HG02870 (cell line): ENCODE measurements around the gene SMOC2.
"Not testable (repeated sequence)": the region's sequence is repeated elsewhere in the genome, so short reads cannot be mapped to it uniquely, and the experiment has no call there.

Experiments used
- ATAC-seq: cut with Tn5 transposase; IDR thresholded peaks from one replicate; pipeline ENCODE4 v1.9.1; 2021; ENCODE audit warnings: mild to moderate bottlenecking, moderate library complexity; ENCODE audit not compliant: unreplicated experiment

Gene SMOC2

GRCh38 chr6:168674595-168674994, 233.6 kb downstream of the SMOC2 start:
- ATAC-seq: no peak

DNA sequence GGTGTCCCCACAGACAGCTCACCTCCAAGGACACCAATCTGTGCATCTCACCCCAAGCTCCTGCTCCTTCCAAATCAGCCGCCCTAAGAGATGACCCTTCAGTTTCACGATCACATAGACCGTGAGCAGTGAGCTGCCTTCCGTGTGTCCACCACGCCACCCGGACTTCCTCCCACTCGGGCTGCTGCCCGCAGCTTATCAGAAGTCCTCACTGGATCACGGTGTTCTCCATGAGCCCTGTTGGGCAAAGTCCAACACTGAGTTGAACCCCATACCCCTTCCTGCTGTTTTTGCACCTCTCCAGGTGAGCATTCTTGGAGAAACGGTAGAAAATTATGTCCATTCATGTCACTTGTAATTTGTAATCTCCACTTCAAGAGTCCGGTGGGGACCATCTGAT, 234.4 kb downstream of the SMOC2 start:
- no peak for ATAC-seq

- no peak for ATAC-seq
These were observed 235.1 kb downstream of the SMOC2 start for GRCh38 chr6:168675933-168676551.

DNA sequence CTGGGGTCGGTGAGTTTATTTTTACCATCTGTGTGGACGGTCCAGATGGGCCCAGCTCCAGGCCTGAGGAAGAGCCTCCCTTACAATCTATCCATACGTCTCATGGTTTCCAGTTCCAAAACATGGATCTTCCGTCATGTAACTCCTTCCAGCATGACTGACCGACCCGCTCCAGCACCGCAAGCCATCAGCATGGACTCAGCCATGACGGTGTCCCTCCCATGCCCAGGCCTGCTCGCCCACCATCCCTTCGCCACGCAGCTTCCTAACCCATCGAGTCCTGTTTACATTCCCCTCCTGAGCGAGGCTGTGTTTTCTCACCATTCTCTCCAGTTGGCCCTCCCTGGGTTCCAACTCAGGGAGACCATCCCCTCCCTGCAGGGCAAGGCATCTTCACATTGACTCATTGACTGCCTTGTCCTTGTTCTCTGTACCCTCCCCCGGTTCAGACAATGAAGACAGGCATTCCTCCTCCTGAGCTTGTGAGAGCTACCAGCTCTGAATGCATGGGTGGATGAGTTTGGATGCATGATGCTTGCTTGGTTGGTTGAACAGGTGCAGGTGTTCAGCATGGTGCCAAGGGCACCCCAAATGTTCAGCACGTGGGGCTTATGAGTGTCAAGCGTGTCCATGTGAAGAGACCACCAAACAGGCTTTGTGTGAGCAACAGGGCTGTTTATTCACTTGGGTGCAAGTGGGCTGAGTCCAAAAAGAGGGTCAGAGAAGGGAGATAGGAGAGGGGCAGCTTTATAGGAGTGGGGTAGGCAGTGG, 235.8 kb downstream of the SMOC2 start:
- no peak for ATAC-seq

DNA sequence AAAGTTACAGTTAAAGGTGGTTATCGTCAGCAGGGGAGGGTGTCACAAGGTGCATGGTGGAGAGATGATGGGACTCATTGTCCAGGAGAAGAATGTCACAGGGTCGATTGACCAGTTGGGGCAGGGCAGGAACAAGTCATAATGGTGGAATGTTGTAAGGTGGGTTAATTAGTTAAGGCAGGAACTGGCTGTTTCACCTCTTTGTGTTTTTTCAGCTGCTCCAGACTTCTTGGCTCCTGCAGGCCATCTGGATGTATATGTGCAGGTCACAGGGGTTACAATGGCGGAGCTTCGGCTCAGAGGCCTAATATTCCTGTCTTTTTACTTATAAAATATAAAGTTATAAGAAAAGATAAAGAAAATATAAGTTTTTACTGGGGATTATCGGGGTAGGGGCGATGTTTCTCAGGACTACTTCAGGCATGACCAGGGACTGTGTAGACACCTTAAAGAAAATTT, 236.4 kb downstream of the SMOC2 start:
- ATAC-seq: not testable (repeated sequence)

DNA sequence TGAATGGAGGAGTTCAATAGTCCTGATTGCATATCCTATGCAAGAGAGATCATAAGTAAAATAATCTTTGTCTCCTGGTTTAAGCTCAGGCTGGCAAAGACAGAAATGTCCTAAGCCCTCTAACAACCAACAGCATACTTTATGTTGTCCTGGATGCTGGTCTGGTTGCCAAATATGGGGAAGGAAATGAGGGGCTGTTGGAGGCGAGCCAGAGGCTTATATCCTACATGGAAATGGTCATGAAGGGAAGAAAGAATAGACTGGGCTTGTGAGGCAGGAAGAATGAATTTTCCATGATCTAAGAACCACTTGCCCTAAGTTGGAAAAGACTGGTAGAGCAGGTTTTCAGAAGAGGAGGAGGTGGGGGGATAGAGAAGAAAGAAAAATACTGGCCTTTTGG, 237.1 kb downstream of the SMOC2 start:
- ATAC-seq: no peak

DNA sequence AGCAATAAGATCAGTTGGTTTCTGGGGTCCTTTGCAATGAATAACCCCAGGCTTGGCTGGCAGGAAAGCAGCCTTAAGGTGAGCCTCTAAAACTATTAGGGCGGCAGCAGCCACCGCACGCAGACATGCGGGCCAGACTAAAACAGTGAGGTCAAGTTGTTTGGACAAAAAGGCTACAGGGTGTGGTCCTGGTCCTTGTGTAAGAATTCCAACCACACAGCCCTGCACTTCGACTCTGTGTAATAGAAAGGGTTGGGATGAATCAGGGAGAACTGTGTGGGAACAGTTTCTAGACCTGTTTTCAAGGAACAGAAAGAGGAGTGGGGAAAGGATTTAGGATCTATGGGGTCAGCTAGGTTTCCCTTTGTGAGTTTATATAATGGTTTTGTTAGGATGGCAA, 237.6 kb downstream of the SMOC2 start:
- ATAC-seq: no peak

DNA sequence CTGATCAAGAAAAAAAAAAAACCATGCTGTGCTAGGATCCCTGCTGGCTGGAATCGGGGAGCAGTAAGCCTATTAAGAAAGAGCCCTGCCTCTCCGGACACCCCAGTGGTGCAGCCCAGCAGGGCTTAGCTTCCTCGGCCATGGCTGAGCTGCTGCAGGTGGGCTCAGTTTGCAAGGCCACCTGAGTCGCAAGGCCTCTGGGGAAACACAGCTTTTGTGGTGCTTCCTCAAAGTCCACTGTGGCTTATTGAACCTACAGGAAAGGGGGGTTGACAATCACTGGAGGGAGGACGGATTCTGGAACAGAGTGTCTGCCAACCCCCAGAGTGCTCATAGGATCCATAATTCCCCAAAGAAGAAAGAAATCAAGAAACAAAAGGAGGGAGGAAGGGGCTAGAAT, 240.8 kb downstream of the SMOC2 start:
- no peak for ATAC-seq

DNA sequence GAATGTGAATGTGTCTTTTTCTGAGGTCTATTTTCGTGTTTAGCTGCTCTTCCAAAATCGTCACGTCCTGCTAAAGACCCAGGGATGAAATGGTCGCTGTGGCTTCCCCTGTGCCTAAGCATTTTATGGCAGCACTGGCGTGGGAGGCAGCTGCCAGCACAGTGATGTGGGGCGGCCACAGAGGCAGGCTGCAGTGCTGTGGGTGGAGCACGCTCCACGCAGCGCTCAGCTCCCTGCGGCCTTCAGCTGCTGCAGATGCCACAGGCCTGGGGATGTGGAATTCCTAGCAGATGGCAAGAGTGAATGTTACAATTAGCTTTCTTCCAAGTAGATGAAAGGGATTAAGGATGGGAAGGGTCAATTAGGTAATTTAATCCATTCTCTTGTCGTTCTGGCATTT, 242.6 kb downstream of the SMOC2 start:
- ATAC-seq: no peak

DNA sequence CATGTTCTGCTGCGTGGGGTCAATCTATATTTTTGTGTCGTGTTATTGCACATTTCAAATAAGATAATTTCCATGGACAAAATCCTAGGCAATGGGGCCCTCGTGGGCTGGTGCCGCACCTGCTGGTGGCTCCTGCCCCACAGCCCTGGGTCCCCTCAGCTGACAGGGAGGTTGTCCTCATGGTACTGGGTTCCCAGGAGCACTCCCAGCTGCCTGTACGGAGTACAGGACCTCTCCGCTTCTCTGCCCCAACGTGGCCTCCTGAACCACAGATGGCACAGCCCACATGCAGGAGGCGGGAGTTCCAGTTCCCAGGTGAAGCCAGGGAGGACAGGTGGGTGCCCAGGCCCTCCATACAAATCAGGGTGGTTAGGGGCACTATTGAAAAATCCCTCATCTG, 243.5 kb downstream of the SMOC2 start:
- no peak for ATAC-seq

DNA sequence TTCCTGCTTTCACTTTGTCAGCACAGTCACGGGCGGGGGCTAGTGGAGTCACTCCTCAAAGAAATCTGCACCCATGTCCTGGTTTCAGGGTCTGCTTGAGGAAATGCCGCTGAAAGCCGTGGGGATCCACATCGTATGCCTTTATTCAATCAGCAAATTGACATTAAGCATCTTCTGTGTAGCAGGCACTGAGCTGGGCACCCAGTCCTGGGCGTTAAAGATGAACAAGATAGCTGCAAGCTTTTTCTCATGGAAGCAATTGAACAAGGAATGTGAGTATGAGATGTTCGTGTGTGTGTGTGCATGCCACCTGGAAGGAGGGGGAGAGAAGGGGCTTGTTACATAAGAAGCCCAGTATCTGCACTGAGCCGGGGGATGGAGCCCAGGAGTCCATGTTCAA, 243.9 kb downstream of the SMOC2 start:
- ATAC-seq: no peak

DNA sequence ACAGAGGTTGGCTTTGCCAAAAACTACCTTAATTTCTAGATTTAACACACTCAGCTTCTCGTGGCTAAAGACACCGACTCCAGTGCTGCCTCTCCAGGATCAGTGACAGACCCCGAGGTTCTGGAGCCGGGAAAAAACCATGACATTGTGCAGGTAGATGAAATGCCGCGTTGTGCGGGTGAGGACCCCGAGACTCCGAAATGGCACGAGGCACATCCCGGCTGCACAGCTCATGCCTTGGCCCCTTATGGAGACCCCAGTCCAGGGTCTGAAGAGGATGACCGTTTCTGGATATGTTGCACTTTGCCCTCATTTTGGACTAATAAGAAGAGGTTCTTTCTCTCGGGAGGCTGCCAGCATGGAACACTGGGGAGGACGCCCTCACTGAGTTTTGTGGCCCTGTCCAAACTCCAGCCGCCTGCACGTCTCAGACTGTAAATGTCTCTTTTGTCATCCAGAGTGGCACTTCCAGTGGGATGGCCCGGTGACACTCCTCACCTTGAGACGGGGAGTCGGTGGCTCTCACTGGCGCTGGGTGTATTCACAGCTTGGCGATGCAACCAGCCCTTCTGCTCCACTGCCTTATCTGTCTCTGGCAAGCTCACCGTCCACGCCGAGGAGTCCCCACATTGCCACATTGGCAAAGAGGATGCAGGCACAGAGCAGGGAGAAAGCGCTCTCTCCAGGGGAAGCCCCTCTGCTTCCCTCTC, 245.2 kb downstream of the SMOC2 start:
- no peak for ATAC-seq

DNA sequence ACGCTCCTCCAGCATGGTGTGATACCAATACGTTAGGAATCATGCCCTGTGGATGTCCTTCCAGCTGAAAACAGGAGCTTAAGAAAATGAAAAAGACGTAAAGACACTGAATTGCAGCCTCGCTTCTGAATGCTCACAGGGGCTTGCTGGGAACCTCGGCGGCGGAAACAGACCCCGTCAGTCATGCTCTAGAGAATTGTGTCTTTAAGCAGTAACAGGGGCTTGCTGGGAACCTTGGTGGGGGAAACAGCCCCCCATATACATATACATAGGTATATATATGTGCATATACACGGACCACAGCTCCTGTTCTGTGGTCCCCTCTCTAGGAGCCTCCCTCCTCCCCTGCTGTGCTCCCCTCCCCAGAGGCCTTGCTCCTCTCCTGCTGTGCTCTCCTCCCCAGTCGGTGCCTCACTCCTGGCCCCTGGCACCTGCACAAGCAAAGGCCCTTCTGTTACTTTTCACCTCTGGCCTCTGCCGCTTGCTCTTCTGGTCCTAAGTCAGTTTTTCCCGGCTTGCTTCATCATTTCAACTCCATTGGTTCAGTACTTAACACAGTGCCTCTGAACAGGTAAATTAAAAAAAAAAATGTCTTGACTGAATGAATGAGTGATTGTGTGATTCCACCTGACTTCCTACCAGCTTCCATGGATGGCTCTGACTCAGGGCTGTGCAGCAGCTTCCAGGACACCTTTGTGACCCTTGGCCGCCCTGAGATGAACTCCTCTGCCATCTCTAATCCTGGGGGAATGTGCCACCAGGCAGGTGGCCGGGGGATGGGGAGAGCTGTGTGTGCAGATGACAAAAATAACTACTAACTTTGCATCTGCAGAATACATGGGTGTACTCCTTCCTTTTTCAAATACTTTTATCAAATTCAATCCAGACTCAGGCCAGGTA, 246.1 kb downstream of the SMOC2 start:
- no peak for ATAC-seq

GRCh38 chr6:168690271-168690670, 249.3 kb downstream of the SMOC2 start:
- ATAC-seq: no peak

DNA sequence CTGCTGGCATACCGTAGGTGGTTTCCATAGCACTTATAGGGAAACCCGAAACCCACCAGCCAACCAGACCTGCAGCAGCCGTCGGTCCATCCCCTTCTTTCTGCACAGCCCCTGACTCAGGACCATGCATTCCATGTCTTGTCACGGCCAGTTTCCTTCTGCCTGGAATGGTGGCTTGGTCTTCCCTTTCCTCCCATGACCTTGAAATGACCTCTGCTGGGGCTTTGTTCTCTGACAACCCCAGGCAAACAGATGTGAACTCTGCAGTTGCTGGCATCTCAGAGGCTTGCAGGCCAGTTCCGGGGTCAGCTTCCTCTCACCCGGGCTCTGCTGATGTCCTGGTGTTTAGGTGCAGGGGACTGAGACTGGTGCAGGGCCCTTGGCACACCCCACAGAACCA, 250.8 kb downstream of the SMOC2 start:
- ATAC-seq: no peak

GRCh38 chr6:168692193-168692914, 251.4 kb downstream of the SMOC2 start:
- no peak for ATAC-seq

DNA sequence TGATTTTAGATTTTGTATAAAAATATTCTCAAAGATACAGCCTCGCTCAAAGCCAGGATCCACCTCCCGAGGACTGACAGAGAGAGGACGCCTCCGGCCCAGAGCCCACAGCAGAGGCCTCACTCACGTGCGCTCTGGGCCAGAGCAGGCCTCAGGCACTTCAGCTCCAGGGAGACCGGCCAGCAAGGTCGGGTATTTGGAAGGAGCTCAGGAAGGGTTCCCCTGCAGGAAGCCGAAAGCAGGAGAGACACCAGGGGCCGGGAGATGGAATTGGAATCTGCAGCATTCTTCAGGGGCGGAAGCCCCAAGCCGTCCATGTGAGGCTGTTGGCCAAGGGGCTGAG, 251.9 kb downstream of the SMOC2 start:
- not testable (repeated sequence) for ATAC-seq

- ATAC-seq: not testable (repeated sequence)
These were observed 253.8 kb downstream of the SMOC2 start for GRCh38 chr6:168694797-168695196.

- no peak for ATAC-seq
These were observed 254.7 kb downstream of the SMOC2 start for GRCh38 chr6:168695701-168696100.

DNA sequence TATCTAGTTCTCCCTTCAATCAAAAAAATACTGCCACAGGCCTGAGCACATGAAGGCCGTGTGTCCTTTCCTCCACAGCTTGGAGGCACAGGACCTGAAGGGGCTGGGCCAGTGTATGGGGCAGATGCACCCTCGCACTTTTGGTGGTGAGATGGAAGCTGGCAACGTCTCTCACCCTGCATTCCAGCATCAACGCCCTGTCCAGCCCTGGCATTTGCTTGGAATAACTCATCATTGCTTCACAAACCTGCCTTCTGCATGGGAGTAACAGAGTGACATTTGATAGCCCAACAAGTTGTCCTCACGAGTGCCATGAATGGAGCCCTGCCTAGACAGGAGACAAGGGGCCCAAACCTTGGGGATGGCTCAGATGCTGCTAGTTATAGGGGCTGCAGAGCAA, 257.9 kb downstream of the SMOC2 start:
- no peak for ATAC-seq
